GM13977 (cell line): ENCODE results near the gene JAG2.

ENCODE experiments used
- DNase-seq: peaks from one replicate; pipeline ENCODE4 v3.0.0; 2012; ENCODE audit warnings: low spot score
- CTCF ChIP-seq: IDR thresholded peaks from 2 replicates; pipeline ENCODE4 v1.5.1; 2012; ENCODE audit warnings: mild to moderate bottlenecking, control low read depth; ENCODE audit not compliant: insufficient read depth; ENCODE audit errors: extremely low read depth, missing control alignments
- in situ Hi-C: fragments of 300-500 bp; cut with MboI; formaldehyde crosslinking; loops from one replicate; pipeline ENCODE4 v1.12.0; 2022; ENCODE audit warnings: low sequenced_read_pairs, low pct_unique_long_range_greater_than_20kb, mixed read lengths, inconsistent platforms; ENCODE audit not compliant: unreplicated experiment

JAG2 gene

GRCh38 chr14:105151838-105152793 lies 16.5 kb downstream of the JAG2 start:
- in situ Hi-C loops: no loop called here
- TF ChIP-seq CTCF: no peak

GRCh38 chr14:105151084-105151837 lies 17.3 kb downstream of the JAG2 start:
- no peak for TF ChIP-seq CTCF
- in situ Hi-C loops: no loop called here
- no peak for DNase-seq

More at GRCh38 chr14:105151838-105152793, 16.5 kb downstream of the JAG2 start:
- no peak for DNase-seq

DNA sequence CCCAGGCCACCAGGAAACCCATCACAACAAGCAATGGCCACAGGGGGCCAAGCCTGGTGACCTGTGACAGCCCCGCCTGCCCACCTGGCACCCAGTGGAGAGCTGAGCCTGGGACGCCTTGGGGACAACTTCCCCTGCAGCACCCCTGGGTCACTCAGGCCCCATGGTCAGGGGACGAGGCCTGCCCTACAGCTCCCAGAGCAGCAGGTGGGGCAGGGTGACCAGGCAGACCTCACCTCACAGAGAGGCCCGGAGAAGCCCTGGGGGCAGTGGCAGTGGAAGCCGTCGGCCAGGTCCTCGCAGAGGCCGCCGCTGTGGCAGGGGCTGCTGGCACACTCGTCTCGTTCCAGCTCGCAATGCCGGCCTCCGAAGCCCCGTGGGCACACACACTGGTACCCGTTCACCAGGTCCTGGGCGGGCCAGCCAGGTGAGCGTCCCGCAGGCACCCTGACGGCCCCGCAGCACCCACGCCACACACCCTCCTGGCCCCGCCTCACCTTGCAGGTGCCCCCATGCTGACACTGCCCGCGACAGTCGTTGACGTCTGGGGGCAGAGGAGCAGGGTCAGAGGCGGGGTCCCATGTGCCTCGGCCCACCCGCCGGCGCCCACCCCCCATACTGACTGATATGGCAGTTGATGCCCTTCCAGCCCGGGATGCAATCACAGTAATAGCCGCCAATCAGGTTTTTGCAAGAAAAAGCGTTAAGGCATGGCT lies 18.1 kb downstream of the JAG2 start:
- TF ChIP-seq CTCF: no peak
- in situ Hi-C loops: no loop called here

DNA sequence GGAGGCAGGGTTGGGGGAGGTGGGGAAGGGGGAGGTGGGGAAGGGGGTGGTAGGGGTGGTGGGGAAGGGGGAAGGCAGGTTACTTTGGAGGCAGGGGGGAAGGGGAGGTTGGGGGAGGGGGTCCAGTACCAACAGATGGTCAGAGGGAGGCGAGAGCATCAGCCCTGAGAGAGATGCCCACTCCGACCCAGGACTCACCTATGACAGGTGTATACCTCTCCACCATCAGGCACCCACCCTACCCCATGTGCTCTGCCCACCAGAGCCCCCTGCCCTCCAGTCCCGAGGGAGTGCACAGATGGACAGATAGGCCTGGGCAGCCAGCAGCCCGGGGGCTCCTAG lies 18.6 kb downstream of the JAG2 start:
- TF ChIP-seq CTCF: no peak
- in situ Hi-C loops: no loop called here
- no peak for DNase-seq

More for the DNA sequence above, 18.1 kb downstream of the JAG2 start:
- no peak for DNase-seq

GRCh38 chr14:105149146-105149781 lies 19.3 kb downstream of the JAG2 start:
- DNase-seq: no peak
- no peak for TF ChIP-seq CTCF
- in situ Hi-C loops: no loop called here
